Caco-2 (cell line): ENCODE data around the gene ADAMTS2. TPM values are rescaled to one million over a fixed set of nuclear protein-coding genes. Genes with fewer than 3 reads are reported as not detected.

ENCODE experiments used
- BruUV-seq: library from RNA; stranded (reverse); fragments of 400-500 nt; replicated peaks from 2 replicates; lab custom pipeline; 2021; lab: Mats Ljungman, UMichigan
- CTCF ChIA-PET: fragments of 300-600 bp; sonication (Branson Sonifier 250); formaldehyde crosslinking; loops from one replicate; lab custom pipeline; 2022; ENCODE audit warnings: antibody characterized with exemption; lab: Charles Lee
- POLR2A ChIA-PET: fragments of 300-600 bp; sonication (Branson Sonifier 250); formaldehyde crosslinking; loops from one replicate; lab custom pipeline; 2022; ENCODE audit warnings: antibody characterized with exemption; lab: Charles Lee
- DNase-seq, 2 experiments: peaks; one replicate each; pipeline versions ENCODE4 v3.0.0 to v3.0.0-alpha.2; 2020 to 2022
- H3K27me3 ChIP-seq: replicated peaks from 2 replicates; pipeline ENCODE4 v1.6.0; 2011; ENCODE audit warnings: low read length; ENCODE audit not compliant: control insufficient read depth, insufficient read depth
- H3K36me3 ChIP-seq: 2 replicates; pipeline ENCODE4 v1.5.1; 2011; ENCODE audit warnings: low read length; ENCODE audit not compliant: control insufficient read depth, insufficient read depth
- H3K4me1 ChIP-seq: fragments of 250-450 bp; sonication (Bioruptor Pico); 2 replicates; pipeline ENCODE4 v1.5.1; 2020; ENCODE audit warnings: mild to moderate bottlenecking
- H3K4me3 ChIP-seq: 2 replicates; pipeline ENCODE4 v1.5.1; 2011; ENCODE audit warnings: low read depth, mild to moderate bottlenecking, control low read depth, low read length
- H3K9me3 ChIP-seq: fragments of 250-450 bp; sonication (Bioruptor Pico); 2 replicates; pipeline ENCODE4 v1.5.1; 2020; ENCODE audit warnings: mild to moderate bottlenecking, moderate library complexity
- H3K27ac Mint-ChIP-seq: one replicate; pipeline ENCODE4 v1.8.0; 2022; ENCODE audit warnings: mixed read lengths; ENCODE audit not compliant: unreplicated experiment
- H3K27me3 Mint-ChIP-seq: one replicate; pipeline ENCODE4 v1.8.0; 2022; ENCODE audit warnings: mixed read lengths; ENCODE audit not compliant: insufficient read depth, unreplicated experiment
- H3K36me3 Mint-ChIP-seq: one replicate; pipeline ENCODE4 v1.8.0; 2022; ENCODE audit warnings: mild to moderate bottlenecking, mixed read lengths; ENCODE audit not compliant: insufficient read depth, unreplicated experiment
- H3K4me1 Mint-ChIP-seq: one replicate; pipeline ENCODE4 v1.8.0; 2022; ENCODE audit warnings: low read depth, mixed read lengths; ENCODE audit not compliant: unreplicated experiment
- H3K4me3 Mint-ChIP-seq: one replicate; pipeline ENCODE4 v1.8.0; 2022; ENCODE audit warnings: mild to moderate bottlenecking, moderate library complexity, mixed read lengths; ENCODE audit not compliant: unreplicated experiment
- H3K9me3 Mint-ChIP-seq: one replicate; pipeline ENCODE4 v1.8.0; 2022; ENCODE audit warnings: mixed read lengths; ENCODE audit not compliant: unreplicated experiment
- intact Hi-C: fragments of 100-400 bp; cut with micrococcal nuclease; formaldehyde crosslinking; loops from one replicate; pipeline ENCODE4 v1.10.0; 2022; ENCODE audit not compliant: unreplicated experiment
- total RNA-seq: library from RNA; stranded (reverse); gene quantifications from 2 replicates; pipeline ENCODE4 v1.2.3, GENCODE V29; 2022
- TF ChIP-seq, protein P1 (sequence below), 2 experiments: fragments of 200-600 bp in 1 of 2; IDR thresholded peaks; 1 replicate in 1 of 2; 2 replicates in 1 of 2; pipeline versions ENCODE4 v1.5.1 to v1.8.0; 2011 to 2022; ENCODE audit warnings: antibody characterized with exemption in 1 of 2, control low read depth in 1 of 2, inconsistent platforms in 1 of 2, low read depth in 1 of 2, low read length in 1 of 2, mild to moderate bottlenecking in 1 of 2, moderate library complexity in 1 of 2; ENCODE audit not compliant: insufficient read depth in 1 of 2, severe bottlenecking in 1 of 2, unreplicated experiment in 1 of 2

Gene ADAMTS2
- total RNA-seq, 1 experiment from 2014 or later: 0.05 TPM

GRCh38 chr5:179152941-179153340, 192.3 kb downstream of the ADAMTS2 start:
- intact Hi-C loops: no loop called here
- Histone ChIP-seq H3K4me1 (no peaks in the 10 kb centered on the region), H3K9me3 (no peaks in the 10 kb centered on the region), H3K36me3 (no peaks in the 10 kb centered on the region), H3K4me3 (no peak overlapping the region), H3K27me3 (no peaks in the 10 kb centered on the region)
- Mint-ChIP-seq H3K27ac (no peak overlapping the region), H3K27me3 (no peaks in the 10 kb centered on the region), H3K36me3 (peaks cover 6% of the 10 kb centered on the region), H3K9me3 (no peaks in the 10 kb centered on the region), H3K4me3 (no peak overlapping the region), H3K4me1 (no peaks in the 10 kb centered on the region)
- no peak for DNase-seq
- ChIA-PET POLR2A (no interaction called here), CTCF (no interaction called here)
- no TSS peak for BruUV-seq
- TF ChIP-seq, protein P1, sequence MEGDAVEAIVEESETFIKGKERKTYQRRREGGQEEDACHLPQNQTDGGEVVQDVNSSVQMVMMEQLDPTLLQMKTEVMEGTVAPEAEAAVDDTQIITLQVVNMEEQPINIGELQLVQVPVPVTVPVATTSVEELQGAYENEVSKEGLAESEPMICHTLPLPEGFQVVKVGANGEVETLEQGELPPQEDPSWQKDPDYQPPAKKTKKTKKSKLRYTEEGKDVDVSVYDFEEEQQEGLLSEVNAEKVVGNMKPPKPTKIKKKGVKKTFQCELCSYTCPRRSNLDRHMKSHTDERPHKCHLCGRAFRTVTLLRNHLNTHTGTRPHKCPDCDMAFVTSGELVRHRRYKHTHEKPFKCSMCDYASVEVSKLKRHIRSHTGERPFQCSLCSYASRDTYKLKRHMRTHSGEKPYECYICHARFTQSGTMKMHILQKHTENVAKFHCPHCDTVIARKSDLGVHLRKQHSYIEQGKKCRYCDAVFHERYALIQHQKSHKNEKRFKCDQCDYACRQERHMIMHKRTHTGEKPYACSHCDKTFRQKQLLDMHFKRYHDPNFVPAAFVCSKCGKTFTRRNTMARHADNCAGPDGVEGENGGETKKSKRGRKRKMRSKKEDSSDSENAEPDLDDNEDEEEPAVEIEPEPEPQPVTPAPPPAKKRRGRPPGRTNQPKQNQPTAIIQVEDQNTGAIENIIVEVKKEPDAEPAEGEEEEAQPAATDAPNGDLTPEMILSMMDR (IDR thresholded peaks at IDR 0.05; ENCODE audit: insufficient read depth in 1 of 2, low read depth in 1 of 2, low read length in 1 of 2, severe bottlenecking in 1 of 2, unreplicated experiment in 1 of 2): no peak

- H3K4me1 ChIP-seq: no peaks in the 10 kb centered on the region
- H3K27ac Mint-ChIP-seq: no peak overlapping the region
- H3K36me3 ChIP-seq: no peaks in the 10 kb centered on the region
- ChIA-PET CTCF (no interaction called here), POLR2A (no interaction called here)
- no peak overlapping the region for H3K4me3 ChIP-seq
- intact Hi-C loops: no loop called here
- no peaks in the 10 kb centered on the region for H3K27me3 Mint-ChIP-seq
- TF ChIP-seq, protein P1 (IDR thresholded peaks at IDR 0.05; ENCODE audit: insufficient read depth in 1 of 2, low read depth in 1 of 2, low read length in 1 of 2, severe bottlenecking in 1 of 2, unreplicated experiment in 1 of 2): no peak
- H3K4me3 Mint-ChIP-seq: no peak overlapping the region
- H3K27me3 ChIP-seq: no peaks in the 10 kb centered on the region
- H3K4me1 Mint-ChIP-seq: no peaks in the 10 kb centered on the region
- H3K9me3 Mint-ChIP-seq: no peaks in the 10 kb centered on the region
- DNase-seq: peak in 1 of 2 experiments; percentile 31
- no peaks in the 10 kb centered on the region for H3K9me3 ChIP-seq
- BruUV-seq: no TSS peak
- H3K36me3 Mint-ChIP-seq: peaks cover 6% of the 10 kb centered on the region
These were observed 192.9 kb downstream of the ADAMTS2 start for GRCh38 chr5:179152144-179152895.

DNA sequence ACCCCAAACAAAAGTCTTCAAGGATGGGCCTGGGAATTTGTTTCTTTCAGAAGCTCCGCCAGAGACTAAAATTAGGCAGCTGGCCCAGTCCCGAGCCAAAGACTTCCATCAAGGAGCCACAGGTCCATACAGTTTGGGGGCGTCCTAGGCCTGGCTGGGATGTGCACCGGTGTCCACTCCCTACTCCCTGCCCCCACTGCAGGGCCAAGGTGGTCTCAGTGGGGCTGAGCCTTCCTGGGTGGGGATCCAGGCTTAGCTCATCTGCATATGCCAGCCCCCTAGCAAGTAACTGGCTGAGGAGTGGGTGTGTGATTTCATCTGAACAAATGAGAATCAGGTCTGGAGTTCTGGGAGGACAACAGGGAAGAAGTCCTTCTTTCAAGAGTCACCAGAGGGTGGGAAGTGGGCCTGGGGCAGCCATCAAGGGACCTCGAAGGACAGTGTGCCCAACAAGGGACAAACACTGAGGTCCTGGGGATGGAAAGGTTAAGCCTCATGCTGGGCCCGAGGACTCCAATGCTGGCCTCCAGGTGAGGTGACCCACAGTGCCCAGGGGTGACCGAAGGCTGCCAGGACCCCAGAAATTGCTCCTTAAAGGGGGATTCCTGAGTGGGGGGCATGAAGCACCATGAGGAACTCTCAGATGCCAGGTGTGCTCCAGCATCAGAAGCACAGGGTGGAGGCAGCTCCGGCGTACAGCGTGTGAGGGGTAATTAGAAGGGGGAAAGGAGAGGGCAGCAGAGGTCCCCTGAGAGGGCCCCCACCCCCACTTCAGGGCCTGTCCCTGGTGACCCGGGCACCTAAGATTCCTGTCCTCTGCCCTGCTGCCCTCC, 193.8 kb downstream of the ADAMTS2 start:
- no peaks in the 10 kb centered on the region for H3K4me1 Mint-ChIP-seq
- H3K9me3 ChIP-seq: no peaks in the 10 kb centered on the region
- CTCF ChIA-PET: no interaction called here
- DNase-seq: peak in 1 of 2 experiments; percentile 21
- POLR2A ChIA-PET: no interaction called here
- no peaks in the 10 kb centered on the region for H3K36me3 ChIP-seq
- no peaks in the 10 kb centered on the region for H3K27me3 Mint-ChIP-seq
- H3K9me3 Mint-ChIP-seq: no peaks in the 10 kb centered on the region
- no peak overlapping the region for H3K4me3 Mint-ChIP-seq
- no peak overlapping the region for H3K4me3 ChIP-seq
- H3K4me1 ChIP-seq: no peaks in the 10 kb centered on the region
- TF ChIP-seq, protein P1 (IDR thresholded peaks at IDR 0.05; ENCODE audit: insufficient read depth in 1 of 2, low read depth in 1 of 2, low read length in 1 of 2, severe bottlenecking in 1 of 2, unreplicated experiment in 1 of 2): no peak
- H3K27ac Mint-ChIP-seq: no peak overlapping the region
- intact Hi-C loops: no loop called here
- no TSS peak for BruUV-seq
- H3K27me3 ChIP-seq: no peaks in the 10 kb centered on the region
- peaks cover 6% of the 10 kb centered on the region for H3K36me3 Mint-ChIP-seq
